Nephron (organoid): ENCODE data around the gene KCTD10.

Experiments used
- H3K27ac Mint-ChIP-seq, 3 experiments: 2 replicates each; pipeline ENCODE4 v1.8.0; 2020; ENCODE audit warnings: mixed read lengths in 3 of 3, mild to moderate bottlenecking in 2 of 3, moderate library complexity in 1 of 3
- H3K27me3 Mint-ChIP-seq: 2 replicates; pipeline ENCODE4 v1.8.0; 2021; ENCODE audit warnings: low read depth, mild to moderate bottlenecking, moderate library complexity, mixed read lengths
- H3K36me3 Mint-ChIP-seq: 2 replicates; pipeline ENCODE4 v1.8.0; 2020; ENCODE audit warnings: low read depth, mixed read lengths
- H3K4me1 Mint-ChIP-seq: 2 replicates; pipeline ENCODE4 v1.8.0; 2020; ENCODE audit warnings: mixed read lengths
- H3K4me3 Mint-ChIP-seq, 3 experiments: 2 replicates each; pipeline ENCODE4 v1.8.0; 2020; ENCODE audit warnings: mild to moderate bottlenecking in 3 of 3, mixed read lengths in 3 of 3, moderate library complexity in 2 of 3
- H3K9me3 Mint-ChIP-seq: 2 replicates; pipeline ENCODE4 v1.8.0; 2020; ENCODE audit warnings: mixed read lengths
- CTCF ChIP-seq, 3 experiments: fragments of 200-600 bp; sonication (generic); IDR thresholded peaks; one replicate each; pipeline ENCODE4 v1.5.0; 2021; ENCODE audit warnings: antibody characterized with exemption in 3 of 3; ENCODE audit not compliant: unreplicated experiment in 3 of 3

Gene KCTD10, protein sequence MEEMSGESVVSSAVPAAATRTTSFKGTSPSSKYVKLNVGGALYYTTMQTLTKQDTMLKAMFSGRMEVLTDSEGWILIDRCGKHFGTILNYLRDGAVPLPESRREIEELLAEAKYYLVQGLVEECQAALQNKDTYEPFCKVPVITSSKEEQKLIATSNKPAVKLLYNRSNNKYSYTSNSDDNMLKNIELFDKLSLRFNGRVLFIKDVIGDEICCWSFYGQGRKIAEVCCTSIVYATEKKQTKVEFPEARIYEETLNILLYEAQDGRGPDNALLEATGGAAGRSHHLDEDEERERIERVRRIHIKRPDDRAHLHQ

DNA sequence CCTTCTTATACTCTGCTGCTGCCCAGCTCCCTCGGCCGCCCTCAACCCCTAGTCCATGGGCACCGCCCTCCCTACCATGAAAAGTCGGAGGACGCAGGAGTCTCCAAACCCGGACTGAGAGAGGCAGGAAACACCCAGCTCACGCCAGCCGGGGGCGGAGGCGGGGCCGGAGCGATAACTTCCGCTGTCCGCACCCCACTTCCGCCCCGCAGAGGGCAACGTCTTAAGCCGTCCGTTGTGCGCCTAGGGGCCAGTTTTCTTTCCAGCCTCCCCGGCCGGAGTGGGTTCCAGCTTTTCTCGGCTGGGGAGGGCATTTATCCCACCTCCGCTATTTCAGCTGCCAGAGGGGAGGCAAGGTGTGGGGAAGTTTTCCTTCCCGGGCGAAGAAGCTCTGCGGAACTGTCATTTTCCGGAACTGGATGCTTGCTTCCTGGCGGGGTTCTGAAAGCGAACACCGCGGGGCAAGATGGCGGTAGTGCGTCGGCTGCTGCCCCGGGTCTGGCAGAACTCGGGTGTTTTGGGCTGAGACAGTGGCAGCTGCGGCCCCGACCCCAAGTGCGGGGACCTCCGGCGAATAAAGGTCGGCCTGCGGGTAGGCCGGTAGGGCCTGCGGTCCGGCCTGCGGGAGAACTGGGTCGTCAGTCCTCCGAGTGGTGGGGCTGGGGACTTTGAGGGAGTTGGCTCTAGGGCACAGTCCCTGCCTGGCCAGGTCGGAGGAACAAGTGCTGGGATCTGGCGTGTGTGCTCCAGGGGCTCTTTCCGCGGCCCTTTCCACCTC lies at the start of gene KCTD10, which contains the start of gene UBE3B:
KCTD10 (minus strand) TSS at position 116 of the 778 bp plus-strand sequence; CDS start at position 78, 38 bp downstream.
UBE3B (plus strand) TSS at position 450 of the 778 bp plus-strand sequence. CDS start 5,918 bp downstream, outside the sequence.
- H3K36me3 Mint-ChIP-seq: no peaks in the 10 kb centered on the region
- no peaks in the 10 kb centered on the region for H3K27me3 Mint-ChIP-seq
- H3K4me3 Mint-ChIP-seq: peak within 1 kb of the TSS; percentile 94 to 96 (median 96)
- H3K9me3 Mint-ChIP-seq: no peaks in the 10 kb centered on the region
- peak within 1 kb of the TSS; percentile 100 for H3K27ac Mint-ChIP-seq
- H3K4me1 Mint-ChIP-seq: peaks cover 32% of the 10 kb centered on the region
- TF ChIP-seq CTCF (IDR thresholded peaks at IDR 0.05; ENCODE audit: unreplicated experiment in 3 of 3): no peak

DNA sequence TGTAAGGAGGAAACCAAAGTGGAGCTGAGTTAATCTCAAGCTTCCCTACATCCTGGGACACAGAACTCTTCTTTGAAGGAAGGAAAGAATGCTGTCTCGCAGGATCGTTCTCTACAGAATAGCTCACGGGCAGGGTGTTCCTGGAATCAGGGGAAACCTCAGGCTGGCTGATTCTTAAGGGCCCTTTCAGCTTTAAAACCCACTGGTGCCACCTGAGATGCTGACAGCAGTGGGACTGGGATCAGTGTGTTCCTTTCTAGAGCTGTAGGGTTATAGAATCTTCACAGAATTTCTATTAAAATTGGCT lies 48.1 kb upstream of the KCTD10 start:
- Mint-ChIP-seq H3K27ac (no peak overlapping the region), H3K9me3 (no peaks in the 10 kb centered on the region), H3K27me3 (peaks cover 3% of the 10 kb centered on the region), H3K4me3 (no peak overlapping the region), H3K4me1 (peaks cover 62% of the 10 kb centered on the region), H3K36me3 (peaks cover 62% of the 10 kb centered on the region)
- TF ChIP-seq CTCF (IDR thresholded peaks at IDR 0.05; ENCODE audit: unreplicated experiment in 3 of 3): no peak

DNA sequence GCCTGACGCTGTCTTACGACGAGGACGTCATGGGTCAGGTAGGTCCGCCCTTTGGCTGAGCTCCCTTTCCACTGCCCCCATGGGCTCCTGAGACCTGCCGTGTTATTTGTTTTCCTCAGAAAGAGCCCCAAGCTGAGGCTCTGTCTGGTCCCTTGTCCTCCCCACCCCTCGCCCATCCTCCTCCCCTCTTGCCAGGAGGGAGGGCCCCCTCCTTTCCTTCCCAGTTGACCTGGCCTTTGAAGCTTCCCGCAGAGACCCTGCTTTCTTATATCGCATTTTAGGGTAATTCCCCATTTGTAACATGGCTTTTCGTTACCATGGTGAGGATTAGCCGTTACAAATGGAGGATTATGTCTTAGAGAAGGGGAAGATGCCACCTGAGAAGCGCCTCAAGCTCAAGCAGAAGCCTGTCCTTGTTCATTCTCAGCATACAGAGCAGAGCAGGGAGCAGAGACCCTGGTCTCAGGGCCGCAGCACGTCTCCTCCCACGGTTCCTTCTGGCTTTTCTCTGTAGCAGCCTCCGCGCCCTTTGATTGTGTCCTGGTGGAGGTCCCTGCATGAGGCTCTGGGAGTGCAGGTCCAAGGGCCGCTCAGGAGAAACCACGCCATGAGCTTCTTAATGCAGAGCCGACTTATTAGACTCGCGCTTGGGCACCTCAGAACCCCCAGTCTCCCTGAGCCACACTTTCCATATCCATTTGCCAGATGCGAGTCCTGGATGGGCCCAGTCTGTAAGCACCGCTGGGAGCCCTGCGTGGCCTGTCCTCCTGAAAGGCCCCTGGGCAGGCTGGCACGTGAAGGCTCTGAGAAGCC lies 47.6 kb upstream of the KCTD10 start:
- H3K27me3 Mint-ChIP-seq: peaks cover 3% of the 10 kb centered on the region
- no peak overlapping the region for H3K4me3 Mint-ChIP-seq
- peaks cover 57% of the 10 kb centered on the region for H3K4me1 Mint-ChIP-seq
- no peak for TF ChIP-seq CTCF (IDR thresholded peaks at IDR 0.05; ENCODE audit: unreplicated experiment in 3 of 3)
- no peak overlapping the region for H3K27ac Mint-ChIP-seq
- peaks cover 59% of the 10 kb centered on the region for H3K36me3 Mint-ChIP-seq
- no peaks in the 10 kb centered on the region for H3K9me3 Mint-ChIP-seq

- peaks cover 3% of the 10 kb centered on the region for H3K27me3 Mint-ChIP-seq
- H3K36me3 Mint-ChIP-seq: peaks cover 68% of the 10 kb centered on the region
- H3K9me3 Mint-ChIP-seq: no peaks in the 10 kb centered on the region
- TF ChIP-seq CTCF (IDR thresholded peaks at IDR 0.05; ENCODE audit: unreplicated experiment in 3 of 3): no peak
- H3K4me3 Mint-ChIP-seq: no peak overlapping the region
- peaks cover 61% of the 10 kb centered on the region for H3K4me1 Mint-ChIP-seq
- peak overlapping the region in 2 of 3 experiments; percentile 33 to 77 for H3K27ac Mint-ChIP-seq
Observed at GRCh38 chr12:109523504-109523903, 46.4 kb upstream of the KCTD10 start.

DNA sequence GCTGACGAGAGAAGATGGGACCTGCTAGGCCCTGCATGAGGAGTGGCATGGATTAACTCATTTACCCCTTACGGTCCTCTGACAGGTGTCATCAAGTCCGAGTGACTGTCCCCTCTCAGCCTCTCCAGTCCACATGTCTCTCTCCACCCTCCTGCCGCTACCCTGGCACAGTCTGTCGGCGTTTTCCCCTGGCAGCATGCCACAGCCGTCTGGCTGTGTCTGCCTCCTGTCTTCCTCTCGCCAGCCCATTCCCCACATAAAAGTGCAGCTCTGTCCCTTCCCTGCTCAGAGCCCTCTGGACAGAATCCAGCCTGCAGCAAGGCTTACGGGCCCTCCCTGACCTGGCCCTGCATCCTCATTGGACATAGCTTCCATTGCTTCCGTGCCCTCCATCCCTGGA lies 46.0 kb upstream of the KCTD10 start:
- Mint-ChIP-seq H3K36me3 (peaks cover 68% of the 10 kb centered on the region), H3K4me3 (peak overlapping the region in 1 of 3 experiments; percentile 30), H3K9me3 (no peaks in the 10 kb centered on the region), H3K27ac (peak overlapping the region in 2 of 3 experiments; percentile 33 to 77), H3K27me3 (peaks cover 3% of the 10 kb centered on the region), H3K4me1 (peaks cover 65% of the 10 kb centered on the region)
- no peak for TF ChIP-seq CTCF (IDR thresholded peaks at IDR 0.05; ENCODE audit: unreplicated experiment in 3 of 3)
